Nephron progenitor cell (in vitro differentiated cells): ENCODE measurements around the gene TOMM20L.
"Not testable (repeated sequence)": the region's sequence is repeated elsewhere in the genome, so short reads cannot be mapped to it uniquely, and the experiment has no call there.

Experiments used
- DNase-seq: peaks from one replicate; pipeline ENCODE4 v3.0.0; 2021
- H3K27ac Mint-ChIP-seq: 2 replicates; pipeline ENCODE4 v1.8.0; 2021; ENCODE audit warnings: mild to moderate bottlenecking, moderate library complexity, mixed read lengths
- H3K27me3 Mint-ChIP-seq: 2 replicates; pipeline ENCODE4 v1.8.0; 2021; ENCODE audit warnings: mild to moderate bottlenecking, low read depth, mixed read lengths; ENCODE audit not compliant: poor library complexity
- H3K36me3 Mint-ChIP-seq: 2 replicates; pipeline ENCODE4 v1.8.0; 2021; ENCODE audit warnings: low read depth, mixed read lengths
- H3K4me1 Mint-ChIP-seq: 2 replicates; pipeline ENCODE4 v1.8.0; 2021; ENCODE audit warnings: mixed read lengths
- H3K4me3 Mint-ChIP-seq: 2 replicates; pipeline ENCODE4 v1.8.0; 2021; ENCODE audit warnings: mild to moderate bottlenecking, moderate library complexity, mixed read lengths
- H3K9me3 Mint-ChIP-seq: 2 replicates; pipeline ENCODE4 v1.8.0; 2021; ENCODE audit warnings: mild to moderate bottlenecking, moderate library complexity, mixed read lengths
- CTCF ChIP-seq: fragments of 200-600 bp; sonication (generic); IDR thresholded peaks from 2 replicates; pipeline ENCODE4 v1.5.0; 2021; ENCODE audit warnings: antibody characterized with exemption

TOMM20L gene

DNA sequence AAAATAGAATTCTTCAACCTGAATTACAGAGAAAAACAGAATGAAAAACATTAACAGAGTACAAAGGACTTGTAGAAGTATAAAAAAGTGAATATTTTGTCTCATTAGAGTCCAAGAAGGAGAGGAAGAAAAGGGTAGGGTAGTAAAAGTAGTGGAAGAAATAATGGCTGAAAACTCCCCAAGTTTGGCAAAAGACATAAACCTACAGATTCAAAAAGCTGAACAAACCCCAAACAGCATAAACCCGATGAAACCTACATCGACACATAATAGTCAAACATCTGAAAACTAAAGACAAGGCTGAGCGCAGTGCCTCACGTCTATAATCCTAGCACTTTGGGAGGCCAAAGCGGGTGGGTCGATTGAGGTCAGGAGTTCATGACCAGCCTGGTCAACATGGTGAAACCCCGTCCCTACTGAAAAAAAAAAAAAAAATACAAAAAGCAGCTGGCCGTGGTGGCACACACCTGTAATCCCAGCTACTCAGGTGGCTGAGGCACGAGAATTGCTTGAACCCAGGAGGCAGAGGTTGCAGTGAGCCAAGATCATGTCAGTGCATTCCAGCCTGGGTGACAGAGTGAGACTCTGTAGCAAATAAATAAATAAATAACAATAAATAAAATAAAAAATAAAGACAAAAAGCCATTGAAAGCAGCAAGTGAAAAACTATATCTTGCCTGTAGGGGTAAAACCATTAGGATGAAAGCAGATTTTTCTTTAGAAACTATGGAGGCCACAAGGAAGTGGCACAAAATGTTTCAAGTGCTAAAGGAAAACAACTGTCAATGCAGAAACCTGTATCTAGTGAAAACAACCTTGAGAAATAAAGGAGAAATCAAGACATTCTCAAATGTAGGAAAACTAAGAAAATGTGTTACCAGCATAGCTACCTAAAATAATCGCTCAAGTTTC, 20.2 kb downstream of the TOMM20L start:
- Mint-ChIP-seq H3K9me3 (peaks cover 29% of the 10 kb centered on the region), H3K27me3 (no peaks in the 10 kb centered on the region), H3K36me3 (peaks cover 82% of the 10 kb centered on the region), H3K4me3 (no peak overlapping the region), H3K27ac (no peak overlapping the region), H3K4me1 (no peaks in the 10 kb centered on the region)
- DNase-seq = no peak
- no peak for TF ChIP-seq CTCF

GRCh38 chr14:58416934-58417333, 21.2 kb downstream of the TOMM20L start:
- H3K9me3 Mint-ChIP-seq = peaks cover 29% of the 10 kb centered on the region
- H3K4me1 Mint-ChIP-seq, H3K27ac Mint-ChIP-seq, H3K4me3 Mint-ChIP-seq, DNase-seq, H3K27me3 Mint-ChIP-seq: not testable (repeated sequence)
- peaks cover 81% of the 10 kb centered on the region for H3K36me3 Mint-ChIP-seq

DNA sequence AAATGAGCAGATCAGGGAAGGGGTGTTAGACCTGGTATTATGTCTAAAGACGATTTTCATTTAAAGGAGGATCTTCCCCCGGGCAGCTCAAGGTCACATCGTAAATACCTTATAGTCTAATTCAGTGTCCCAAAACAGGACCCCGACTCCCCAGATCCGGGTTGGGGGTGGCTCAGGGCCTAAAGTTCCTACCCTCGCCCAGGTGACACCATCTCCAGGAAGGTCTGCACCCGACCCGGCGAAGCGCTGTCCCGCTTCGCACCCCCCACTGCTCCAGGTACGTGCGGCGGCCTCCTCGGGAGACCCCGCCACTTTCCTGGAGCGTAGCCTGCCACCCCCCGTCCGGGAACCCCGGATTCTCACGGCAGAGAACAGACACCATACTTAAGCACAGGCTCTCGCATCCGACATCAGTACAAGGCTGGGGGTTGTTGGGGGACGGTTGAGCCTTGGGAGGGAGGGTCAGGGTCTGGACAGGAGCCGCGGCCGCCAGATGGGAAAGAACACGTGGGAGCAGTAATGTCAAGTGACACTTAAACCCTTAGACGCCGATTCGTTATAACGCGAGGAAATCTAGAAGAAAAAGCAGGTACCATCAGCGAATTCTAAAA, 31.0 kb downstream of the TOMM20L start:
- no peaks in the 10 kb centered on the region for H3K9me3 Mint-ChIP-seq
- peaks cover 20% of the 10 kb centered on the region for H3K36me3 Mint-ChIP-seq
- H3K27me3 Mint-ChIP-seq = no peaks in the 10 kb centered on the region
- TF ChIP-seq CTCF = no peak
- peak; percentile 64 for DNase-seq
- H3K4me1 Mint-ChIP-seq = peaks cover 34% of the 10 kb centered on the region
- H3K27ac Mint-ChIP-seq = peak overlapping the region; percentile 99
- peak overlapping the region; percentile 91 for H3K4me3 Mint-ChIP-seq

DNA sequence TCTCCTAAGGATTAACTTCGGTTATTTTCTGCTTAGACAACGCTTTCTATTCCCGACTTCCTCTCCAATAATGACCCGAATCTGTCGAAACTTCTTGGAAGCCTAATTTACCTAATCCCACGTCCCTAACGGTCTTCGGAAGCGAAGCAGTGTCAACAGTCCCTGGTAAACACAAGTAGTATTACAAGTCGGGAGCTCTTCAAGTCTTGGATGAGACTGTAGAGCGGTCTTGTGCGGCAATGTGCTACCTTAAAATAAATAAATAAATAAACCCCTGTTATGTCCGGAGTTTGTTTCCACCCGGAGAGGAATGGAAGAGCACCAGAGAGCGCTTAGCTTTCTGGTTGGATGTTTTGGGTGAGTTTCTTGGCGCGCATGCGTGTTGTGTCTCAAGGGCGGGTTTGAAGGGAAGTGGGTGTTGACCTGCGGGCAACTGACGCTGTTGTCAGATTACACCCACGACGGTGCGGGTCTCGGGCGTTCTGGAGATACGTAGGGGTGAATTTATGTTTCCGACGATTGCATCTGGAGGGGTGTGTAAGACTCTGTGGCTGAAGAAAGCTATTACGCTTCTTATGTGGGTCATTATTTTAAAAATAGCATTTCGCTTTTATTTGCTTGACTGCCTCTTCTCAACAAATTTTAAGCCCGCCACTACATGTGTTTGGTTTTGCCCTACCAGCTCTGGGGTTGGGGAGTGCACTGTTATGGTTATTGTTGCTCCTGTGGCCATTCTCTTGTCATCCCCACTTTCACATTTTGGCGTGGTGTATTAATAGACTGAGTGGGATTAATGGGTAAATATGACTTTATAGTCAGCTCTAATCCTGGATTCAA, 31.8 kb downstream of the TOMM20L start, which contains the start of the genes KIAA0586 and TIMM9:
TSS of gene KIAA0586 (plus strand) at position 439 of the 837 bp plus-strand sequence. CDS start 546 bp downstream, outside the sequence.
TSS of gene TIMM9 (minus strand) at position 251 of the 837 bp plus-strand sequence. CDS start 15,586 bp downstream, outside the sequence.
- Mint-ChIP-seq H3K36me3 (peaks cover 24% of the 10 kb centered on the region), H3K4me3 (peak within 1 kb of the TSS; percentile 91), H3K27ac (peak within 1 kb of the TSS; percentile 99), H3K27me3 (no peaks in the 10 kb centered on the region), H3K9me3 (no peaks in the 10 kb centered on the region), H3K4me1 (peaks cover 34% of the 10 kb centered on the region)
- TF ChIP-seq CTCF = no peak
- peak; percentile 96 for DNase-seq

DNA sequence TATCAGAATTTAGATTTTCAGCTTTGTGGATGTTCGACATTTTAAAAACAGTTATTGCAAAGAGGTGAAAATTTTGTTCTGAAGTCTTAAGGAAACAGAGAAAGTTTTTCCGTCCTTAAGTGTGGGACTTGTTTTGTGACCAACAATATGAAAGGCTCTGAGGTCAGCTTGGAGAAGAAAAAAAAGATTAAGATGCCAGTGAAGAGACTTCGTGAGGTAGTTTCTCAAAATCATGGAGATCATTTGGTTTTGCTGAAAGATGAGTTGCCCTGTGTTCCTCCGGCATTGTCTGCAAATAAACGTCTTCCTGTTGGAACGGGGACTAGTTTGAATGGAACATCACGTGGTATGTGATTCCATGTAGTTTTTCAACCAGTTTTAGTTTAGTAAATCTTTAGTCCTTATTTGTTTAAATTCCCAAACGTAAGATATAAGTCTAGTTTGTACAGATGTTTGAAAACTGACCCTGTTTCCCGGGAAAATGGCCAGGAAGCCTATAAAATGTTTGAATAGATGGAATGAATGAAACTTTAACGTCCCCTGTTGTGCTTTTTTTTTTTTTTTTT, 32.5 kb downstream of the TOMM20L start:
- H3K27ac Mint-ChIP-seq = peak overlapping the region; percentile 99
- peaks cover 30% of the 10 kb centered on the region for H3K36me3 Mint-ChIP-seq
- no peak for TF ChIP-seq CTCF
- peak overlapping the region; percentile 91 for H3K4me3 Mint-ChIP-seq
- H3K4me1 Mint-ChIP-seq = peaks cover 34% of the 10 kb centered on the region
- DNase-seq = peak; percentile 7
- no peaks in the 10 kb centered on the region for H3K27me3 Mint-ChIP-seq
- H3K9me3 Mint-ChIP-seq = no peaks in the 10 kb centered on the region
